HT-29 (cell line): Measurements from ENCODE around the gene FBXO17. TPM values are rescaled to one million over a fixed set of nuclear protein-coding genes. Genes with fewer than 3 reads are reported as not detected.
A peak's percentile ranks its signal among the peaks of the same experiment; 100 is the strongest.
"Not testable (repeated sequence)": the region's sequence is repeated elsewhere in the genome, so short reads cannot be mapped to it uniquely, and the experiment has no call there.

Source experiments
- DNase-seq: peaks from one replicate; pipeline ENCODE4 v3.0.0-alpha.2; 2015; ENCODE audit warnings: low spot score
- total RNA-seq: library from RNA; depleted of rRNA; stranded (reverse); fragments of >200 nt; shearing (Covaris generic); gene quantifications from 2 replicates; pipeline ENCODE4 v1.2.3, GENCODE V29; 2014

Gene FBXO17
- total RNA-seq, 1 experiment from 2014 or later: not detected

DNA sequence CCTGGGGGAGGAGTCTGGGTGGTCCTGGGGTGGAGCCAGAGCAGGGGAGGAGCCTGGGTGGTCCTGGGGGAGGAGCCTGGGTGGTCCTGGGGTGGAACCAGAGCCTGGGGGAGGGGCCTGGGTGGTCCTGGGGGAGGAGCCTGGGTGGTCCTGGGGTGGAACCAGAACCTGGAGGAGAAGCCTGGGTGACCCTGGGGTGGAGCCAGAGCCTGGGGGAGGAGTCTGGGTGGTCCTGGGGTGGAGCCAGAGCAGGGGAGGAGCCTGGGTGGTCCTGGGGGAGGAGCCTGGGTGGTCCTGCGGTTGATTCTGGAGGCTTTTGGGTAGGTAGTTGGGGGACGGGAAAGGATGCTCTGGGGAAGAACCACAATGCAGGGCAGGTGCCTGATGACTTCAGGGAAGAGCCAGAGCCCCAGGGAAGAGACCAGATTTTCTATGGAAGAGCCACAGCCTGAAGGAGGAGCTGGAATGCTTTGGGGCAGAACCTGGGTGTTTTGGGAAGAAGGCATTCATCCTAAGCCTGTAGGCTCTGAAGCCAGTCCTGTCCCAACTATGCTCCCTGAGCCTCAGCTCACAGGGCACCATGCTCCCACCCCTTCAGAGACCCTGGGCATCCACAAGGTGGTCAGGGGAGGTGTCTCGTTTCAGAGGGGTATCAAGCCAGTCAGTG, 29.8 kb downstream of the FBXO17 start:
- DNase-seq: no peak

DNA sequence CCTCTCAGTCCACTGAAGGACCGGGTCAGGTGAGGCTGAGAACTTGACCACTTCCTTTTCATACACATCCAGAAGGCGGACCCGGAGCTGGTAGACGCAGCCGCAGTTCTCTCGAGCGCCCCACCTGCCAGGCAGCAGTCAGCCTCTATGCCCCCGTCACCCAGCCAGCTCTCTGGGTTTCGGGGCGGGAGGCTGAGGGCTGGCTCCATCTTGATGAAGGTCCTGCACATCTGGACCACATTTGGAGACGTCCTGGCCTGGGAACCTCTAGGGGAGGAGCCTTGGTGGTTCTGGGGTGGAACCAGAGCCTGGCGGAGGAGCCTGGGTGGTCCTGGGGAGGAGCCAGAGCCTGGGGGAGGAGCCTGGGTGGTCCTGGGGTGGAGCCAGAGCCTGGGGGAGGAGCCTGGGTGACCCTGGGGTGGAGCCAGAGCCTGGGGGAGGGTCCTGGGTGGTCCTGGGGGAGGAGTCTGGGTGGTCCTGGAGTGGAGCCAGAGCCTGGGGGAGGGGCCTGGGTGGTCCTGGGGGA, 30.5 kb downstream of the FBXO17 start:
- DNase-seq: no peak

DNA sequence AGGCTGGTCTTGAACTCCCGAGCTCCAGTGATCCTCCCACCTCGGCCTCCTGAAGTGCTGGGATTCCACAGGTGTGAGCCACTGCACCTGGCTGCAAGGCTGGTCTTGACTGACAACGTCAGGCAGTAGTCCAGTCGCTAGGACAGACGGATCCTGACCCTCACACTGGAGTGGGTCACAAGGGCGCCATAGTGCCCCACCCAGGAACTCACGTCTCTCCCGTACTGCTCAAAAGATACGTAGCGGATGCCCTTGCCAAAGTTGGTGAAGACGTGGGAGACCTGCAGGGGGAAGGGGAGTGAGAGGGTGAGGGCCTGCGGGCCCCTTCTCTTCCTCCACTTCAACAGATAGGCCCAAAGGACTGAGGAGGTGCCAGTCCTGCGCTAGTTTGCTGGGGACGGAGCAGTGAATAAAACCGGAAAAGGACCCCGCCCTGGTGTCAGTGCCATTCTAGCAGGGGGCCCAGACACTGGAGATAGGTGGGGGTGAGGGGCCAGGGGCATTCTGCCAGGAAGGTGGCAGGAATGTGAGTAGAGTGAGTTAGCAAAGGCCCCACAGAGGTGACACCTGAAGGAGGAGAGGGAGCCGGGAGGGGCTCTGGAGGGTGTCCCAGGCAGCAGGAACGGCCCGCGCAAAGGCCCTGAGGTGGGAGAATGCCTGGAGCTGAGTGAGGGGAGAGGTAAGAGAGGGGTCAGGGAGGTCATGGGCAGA, 32.9 kb downstream of the FBXO17 start:
- no peak for DNase-seq

DNA sequence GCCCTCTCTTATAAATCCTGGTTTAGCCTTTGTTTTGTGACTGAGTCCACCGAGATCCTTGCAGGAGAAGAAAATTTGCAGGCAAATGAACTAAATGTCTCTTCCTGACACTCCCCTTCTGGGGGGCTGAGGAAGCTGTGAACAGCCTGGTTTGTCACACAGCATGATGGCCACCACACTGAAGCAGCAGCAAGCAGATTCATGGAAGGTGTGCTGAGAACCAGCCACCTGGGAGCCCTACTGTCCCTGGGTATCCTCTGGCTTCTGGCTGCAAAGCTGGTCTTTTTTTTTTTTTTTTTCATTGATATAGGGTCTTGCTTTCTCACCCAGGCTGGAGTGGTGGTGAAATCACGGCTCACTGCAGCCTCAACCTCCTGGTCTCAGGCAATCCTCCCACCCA, 33.6 kb downstream of the FBXO17 start:
- no peak for DNase-seq

DNA sequence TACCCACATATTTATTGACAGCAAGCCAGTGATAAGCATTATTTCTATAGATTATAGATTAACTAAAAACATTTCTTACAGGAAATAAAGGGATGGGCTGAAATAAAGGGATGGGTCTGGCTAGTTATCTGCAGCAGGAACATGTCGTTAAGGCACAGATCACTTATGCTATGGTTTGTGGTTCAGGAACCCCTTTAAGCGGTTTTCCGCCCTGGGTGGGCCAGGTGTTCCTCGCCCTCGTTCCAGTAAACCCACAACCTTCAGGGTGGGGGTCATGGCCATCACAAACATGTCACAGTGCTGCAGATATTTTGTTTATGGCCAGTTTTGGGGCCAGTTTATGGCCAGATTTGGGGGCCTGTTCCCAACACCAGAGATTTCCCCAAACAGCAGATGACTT, 34.1 kb downstream of the FBXO17 start:
- not testable (repeated sequence) for DNase-seq

DNA sequence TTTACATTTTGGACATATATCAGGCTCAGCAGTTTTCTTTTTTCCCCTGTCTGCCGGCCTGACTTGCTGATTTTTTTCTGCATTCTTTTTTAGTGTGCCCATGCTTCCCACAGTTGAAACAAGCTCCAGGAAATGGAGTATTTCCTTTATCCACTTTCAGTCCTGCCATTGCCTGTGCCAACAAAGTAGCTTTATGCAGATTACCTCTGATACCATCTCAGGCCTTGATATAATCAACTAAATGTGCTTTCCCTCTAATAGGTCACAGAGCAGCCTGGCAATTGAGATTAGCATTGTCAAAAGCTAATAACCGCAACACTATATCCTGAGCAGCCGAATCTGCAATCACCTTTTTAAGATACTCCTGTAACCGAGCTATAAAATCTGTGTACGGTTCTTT, 35.6 kb downstream of the FBXO17 start:
- no peak for DNase-seq

DNA sequence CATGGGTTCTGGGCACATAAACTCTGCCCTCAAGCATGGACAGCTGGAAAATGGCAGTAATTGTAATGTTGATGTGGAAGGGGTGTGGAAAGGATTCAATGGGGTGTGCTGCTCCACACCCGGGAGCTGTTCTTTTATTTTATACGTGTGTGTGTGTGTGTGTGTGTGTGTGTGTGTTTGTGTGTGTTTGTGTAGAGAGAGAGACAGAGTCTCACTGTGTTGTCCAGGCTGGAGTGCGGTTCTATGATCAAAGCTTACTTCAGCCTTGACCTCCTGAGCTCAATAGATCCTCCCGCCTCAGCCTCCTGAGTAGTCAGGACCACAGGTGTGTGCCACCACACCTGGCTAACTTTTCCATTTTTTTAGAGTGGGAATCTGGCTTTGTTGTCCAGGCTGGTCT, 42.0 kb downstream of the FBXO17 start:
- DNase-seq: no peak

DNA sequence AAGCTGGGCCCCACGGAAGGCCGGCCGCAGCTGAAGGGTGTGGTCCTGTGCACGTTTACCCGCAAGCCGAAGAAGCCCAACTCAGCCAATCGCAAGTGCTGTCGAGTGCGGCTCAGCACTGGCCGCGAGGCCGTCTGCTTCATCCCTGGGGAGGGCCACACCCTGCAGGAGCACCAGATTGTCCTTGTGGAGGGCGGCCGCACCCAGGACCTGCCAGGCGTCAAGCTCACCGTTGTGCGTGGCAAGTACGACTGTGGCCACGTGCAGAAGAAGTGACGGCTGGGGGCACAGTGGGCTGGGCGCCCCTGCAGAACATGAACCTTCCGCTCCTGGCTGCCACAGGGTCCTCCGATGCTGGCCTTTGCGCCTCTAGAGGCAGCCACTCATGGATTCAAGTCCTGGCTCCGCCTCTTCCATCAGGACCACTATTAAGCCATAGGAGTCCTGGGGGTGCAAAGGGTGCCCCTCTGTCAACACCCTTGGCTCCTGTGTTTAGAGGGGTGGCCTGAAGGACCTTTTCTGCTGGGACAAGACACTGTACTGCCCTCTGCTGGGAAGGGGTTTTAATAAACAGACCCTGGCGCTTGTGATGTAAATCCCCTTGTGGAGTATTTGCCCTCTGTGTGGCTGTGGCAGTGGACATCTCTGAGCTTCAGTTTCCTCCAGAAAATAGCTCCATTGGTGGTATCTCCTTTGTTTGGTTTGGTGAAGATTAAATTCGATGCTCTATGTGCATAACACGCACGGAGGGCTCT, 42.9 kb downstream of the FBXO17 start:
- DNase-seq: peak; percentile 47

DNA sequence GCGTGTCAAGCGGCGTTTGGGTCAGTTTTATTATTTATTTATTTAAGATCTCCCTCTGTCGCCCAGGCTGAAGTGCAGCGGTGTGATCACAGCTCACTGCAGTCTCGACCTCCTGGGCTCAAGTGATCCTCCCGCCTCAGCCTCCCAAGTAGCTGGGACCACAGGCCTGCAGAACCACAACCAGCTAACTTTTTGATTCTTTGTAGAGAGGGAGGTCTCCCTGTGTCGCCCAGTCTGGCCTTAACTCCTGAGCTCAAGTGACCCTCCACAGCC, 44.1 kb downstream of the FBXO17 start:
- no peak for DNase-seq

DNA sequence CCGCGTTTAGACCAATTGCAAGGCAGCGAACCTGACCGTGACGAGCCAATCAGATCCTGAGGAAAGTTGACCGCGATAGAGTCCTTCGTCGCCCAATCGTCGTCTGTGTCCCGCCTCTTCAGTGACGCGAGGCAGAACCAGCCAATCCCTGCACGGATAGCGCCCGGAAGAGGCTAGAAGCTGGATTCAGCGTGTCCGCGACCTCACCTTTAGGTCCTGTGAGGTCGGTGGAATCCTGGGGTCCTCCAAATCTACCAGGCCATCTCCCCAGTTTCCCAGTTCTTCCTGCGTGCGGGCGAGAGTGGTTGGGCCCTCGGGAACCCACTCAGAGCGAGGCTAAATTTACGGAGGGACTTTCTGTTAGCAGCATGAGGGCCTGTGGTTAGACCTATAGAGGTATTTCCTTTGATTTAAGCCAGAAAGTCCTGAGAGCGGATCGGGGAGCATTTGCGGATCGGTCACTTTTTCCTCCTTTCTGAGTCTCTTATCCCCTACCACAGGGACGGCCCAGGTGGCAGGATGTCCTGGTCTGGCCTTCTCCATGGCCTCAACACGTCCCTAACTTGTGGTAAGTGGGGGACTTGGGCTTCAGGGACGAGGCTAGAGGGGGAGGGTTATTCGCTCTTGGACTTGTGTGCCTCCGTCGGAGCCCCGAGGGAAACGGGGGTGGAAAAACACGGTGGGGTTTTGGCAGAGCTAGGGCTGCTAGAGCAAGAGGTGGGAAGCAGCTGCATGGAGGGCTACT, 44.6 kb downstream of the FBXO17 start, which contains the start of gene MRPS12:
MRPS12 (plus strand) TSS at position 169 of the 745 bp plus-strand sequence; CDS start at position 520, 351 bp downstream.
- DNase-seq: peak; percentile 100

DNA sequence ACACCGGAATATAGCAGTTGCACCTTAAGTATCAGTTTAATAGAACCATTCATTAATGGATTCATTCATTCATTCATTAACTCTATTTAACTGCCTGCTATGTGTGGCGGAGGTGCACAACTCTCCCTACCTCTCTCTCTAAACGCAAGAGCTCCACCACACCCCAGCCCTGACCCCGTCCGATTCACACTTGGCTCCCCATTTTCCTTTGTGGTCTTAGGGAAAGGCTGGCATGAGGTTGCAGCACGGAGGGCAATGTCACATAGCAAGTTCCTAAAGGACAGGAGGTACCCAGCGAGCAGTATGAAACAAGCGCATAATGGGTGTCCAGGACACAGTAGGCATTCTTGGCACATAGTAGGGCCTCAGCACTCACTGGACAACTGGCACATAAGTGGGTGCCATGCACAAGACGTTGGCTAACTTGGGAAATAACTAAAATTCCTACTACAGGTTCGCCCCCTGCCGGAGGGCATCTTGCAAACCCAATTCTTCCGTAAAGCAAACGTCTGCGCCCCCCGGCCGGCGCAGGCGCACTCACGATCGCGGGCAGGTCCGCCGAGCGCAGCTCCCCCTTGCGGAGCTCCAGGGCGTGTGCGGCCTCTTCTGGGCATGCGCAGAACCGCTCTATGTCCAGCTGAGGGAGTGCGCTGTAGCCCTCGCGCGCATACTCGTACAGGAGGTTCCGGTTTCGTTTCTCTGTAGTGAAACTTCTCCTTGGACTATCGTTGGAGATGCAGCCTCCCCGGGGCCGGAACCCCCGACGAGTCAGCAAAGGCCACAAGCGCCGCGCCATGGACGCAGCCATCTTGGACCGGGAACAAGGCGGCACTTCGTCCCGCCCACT, 45.4 kb downstream of the FBXO17 start, which contains the start of gene SARS2:
SARS2 (minus strand) TSS at position 835 of the 847 bp plus-strand sequence; CDS start at position 808, 27 bp downstream.
- DNase-seq: peak; percentile 99

DNA sequence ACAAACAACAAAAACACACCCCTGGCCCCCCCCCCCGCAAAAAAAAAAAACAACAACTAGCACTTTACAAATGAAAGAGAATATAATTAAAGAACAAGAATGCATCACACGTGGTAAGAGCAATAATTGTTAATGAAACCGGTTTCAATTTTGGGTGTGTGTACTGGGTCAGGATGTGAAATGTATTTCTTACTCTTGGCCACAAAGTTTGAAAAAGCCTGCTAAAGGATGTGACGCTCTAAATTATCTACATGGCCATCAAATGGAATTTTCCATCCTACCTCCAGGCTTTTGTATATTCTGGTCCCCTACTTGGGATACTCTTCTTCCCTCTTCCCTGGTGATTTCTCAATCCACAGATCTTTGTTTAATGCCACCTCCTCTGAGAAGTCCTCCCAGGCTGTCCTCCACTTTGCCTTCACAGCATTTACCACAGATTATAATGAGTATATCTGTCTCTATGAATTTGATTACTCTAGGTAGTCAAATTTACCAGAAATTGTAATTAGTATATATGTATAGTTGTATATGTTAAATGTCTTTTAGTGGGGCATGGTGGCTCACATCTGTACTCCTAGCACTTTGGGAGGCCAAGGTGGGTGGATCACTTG, 47.0 kb downstream of the FBXO17 start:
- no peak for DNase-seq

DNA sequence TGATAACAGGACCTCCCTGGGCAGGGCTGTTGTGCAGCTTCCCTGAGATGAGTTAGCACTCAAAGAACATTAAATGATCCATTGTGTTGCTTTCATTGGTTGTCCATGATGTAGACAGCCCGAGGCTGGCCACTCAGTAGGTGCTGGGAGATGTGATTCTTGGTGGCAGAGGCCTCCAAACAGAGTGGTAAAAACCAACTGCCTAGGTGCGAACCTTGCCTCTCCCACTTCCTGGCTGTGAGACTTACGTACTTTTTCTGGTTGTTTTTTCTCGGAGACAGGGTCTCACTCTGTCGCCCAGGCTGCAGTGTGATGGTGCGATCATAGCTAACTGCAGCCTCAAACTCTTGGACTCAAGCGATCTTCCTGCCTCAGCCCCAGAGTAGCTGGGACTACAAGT, 51.2 kb downstream of the FBXO17 start:
- DNase-seq: no peak

DNA sequence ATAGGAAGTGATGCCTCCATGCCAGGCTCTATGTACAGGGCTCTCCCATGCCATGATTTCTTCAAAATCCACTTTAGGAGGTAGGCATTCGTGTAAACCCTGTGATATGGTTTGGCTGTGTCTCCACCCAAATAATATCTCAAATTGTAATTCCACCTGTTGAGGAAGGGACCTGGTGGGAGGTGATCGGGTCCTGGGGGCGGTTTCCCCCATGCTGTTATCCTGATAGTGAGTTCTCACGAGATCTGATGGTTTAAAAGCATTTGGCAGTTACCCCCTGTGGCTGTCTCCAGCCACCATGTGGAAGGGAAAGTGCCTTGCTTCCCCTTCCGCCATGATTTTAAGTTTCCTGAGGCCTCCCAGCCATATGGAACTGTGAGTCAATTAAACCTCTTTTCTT, 53.1 kb downstream of the FBXO17 start:
- DNase-seq: no peak

DNA sequence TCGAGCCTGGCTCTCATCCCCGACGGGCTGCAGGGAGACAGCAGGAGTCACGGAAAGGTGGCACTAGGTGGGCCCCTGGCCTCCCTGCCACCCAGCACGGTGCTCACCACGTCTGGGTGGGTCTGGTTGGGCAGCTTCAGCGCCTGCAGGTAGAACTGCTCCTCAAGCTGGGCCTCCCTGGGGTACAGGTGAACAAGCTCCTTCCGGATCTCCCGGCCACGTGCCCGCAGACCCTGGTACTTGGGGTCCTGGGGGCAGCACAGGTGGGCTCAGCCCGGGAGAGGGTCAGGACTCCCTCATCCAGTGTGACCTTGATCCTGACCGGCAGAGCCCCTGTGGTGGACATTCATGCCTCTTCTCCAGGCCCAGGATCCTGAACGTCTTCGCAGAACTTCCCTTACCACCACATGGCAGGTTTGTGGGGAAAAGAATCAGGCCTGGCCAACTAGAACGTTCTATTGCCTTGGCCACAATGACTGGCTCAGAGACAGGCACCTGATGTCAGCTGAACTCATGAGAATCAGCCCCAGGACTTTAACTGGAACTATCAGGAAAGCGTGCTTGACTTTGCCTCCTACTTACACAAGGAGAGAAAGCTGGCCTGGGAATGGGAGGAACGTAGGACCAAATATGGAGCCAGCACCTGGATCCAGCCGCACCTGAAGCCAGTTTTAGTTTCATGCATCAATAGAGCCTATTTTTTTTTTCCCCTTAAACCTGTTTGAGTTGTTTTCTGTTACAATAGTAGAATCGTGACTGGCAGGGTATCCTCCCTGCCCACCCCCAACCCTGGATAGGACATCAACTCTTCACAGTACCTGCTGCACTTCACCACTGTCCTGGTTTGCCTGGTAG, 53.9 kb downstream of the FBXO17 start:
- DNase-seq: no peak

DNA sequence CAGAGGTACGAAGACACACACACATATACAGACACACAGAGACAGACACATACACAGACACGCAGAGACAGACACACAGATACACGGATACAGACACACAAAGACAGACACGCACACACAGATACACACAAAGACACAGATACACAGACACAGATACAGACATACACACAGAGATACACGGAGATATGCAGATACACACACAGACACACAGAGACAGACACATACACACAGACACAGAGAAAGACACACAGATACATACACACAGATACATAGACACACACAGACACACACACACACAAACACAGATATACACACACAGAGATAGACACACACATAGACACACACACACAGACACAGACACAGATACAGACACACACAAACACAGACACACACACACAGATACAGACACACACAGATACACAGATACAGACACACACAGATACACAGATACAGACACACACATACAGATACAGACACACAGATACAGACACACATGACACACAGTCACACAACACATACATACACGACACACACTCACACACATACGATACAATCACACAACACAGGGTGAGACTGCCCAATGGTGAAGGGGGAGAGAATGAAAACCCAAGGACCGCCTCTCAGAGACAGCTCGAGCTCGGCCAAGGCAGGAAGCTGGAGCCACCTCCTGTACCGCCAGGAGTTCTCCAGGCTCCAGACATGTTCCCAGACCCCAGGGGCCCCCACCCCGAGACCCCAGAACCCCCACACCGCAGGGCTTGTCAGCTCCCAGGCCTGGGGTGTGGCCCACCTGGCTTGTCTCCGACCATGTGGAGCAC, 54.7 kb downstream of the FBXO17 start:
- DNase-seq: no peak

DNA sequence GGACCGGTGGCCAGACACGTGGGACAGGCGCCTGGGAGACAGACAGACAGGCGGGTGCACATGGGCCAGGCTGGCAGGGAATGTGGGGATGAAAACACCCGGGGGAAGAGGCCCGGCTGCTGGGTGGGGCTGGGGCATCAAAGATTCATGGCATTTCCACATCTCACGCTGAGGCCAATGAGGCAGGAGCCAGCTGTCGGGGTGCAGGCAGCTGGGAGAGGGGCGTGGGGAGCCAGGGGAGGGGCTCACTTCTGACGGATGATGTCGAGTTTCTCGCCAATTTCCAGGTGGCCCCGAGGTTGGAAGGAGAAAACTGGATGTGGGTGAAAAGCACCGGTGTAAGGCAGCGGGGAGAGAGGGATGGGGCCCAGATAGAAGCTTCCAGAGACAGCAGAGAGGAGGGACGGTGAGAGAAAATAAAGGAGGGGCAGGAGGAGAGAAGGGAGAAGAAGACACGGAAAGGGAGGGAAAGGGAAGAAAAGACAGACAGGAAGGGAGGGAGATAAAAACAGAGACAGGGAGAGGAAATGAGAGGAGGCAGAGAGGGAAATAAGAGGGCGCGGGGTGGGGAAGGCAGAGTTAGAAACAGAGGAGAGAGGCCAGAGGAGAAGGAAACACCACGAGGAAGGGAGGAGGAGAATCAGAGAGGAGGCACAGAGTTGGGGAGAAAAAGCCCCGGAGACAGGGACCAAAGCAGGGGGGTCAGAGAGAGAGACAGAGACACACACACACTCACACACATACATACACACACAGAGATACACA, 55.5 kb downstream of the FBXO17 start:
- no peak for DNase-seq

DNA sequence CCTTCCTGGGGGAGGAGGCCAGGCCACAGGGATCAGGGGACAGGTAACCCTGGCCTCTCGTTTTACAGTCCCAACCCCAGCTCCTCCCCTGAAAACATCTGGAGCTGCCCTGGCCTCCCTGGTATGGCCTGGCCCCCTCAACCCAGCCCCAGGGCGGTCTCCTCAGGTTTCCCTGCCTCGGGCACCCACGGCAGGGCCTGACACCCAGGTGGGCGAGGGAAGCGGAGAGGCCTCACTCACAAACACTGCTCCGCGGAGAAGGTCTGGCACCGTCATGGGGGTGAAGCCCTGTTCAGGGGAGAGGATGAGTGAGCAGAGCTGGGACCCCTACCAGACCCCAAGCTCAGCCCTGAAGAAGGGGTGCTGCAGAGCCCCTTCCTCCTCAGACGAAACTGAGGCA, 57.0 kb downstream of the FBXO17 start:
- no peak for DNase-seq
